ENCODE measurements around the gene SEMA4C. TPM values are rescaled to one million over a fixed set of nuclear protein-coding genes. Genes with fewer than 3 reads are reported as not detected.

The SEMA4C gene
- polyA plus RNA-seq, 2 of the 4 experiments (the other 2 are of a cell fraction) = 11.0 to 14.4 TPM

- ChIA-PET CTCF (interaction anchor here (0.6 to 5.6 kb wide), 10 partner anchors 9 to 253 kb away, joined by 3 to 123 read pairs (median 16); partner anchors contain the start of gene ANKRD36), POLR2A (interaction anchor here (2.5 kb wide), 1 partner anchor 9 kb away, joined by 30 read pairs; no protein-coding TSS in a partner anchor)
- Histone ChIP-seq H3K27ac (peak overlapping the region in 1 of 2 experiments; percentile 82; a peak in 1 of 6 replicates), H3K4me3 (no peak overlapping the region), H3K4me2 (peak overlapping the region; percentile 75; the same call in 1 of the 3 replicates), H3K9me3 (no peaks in the 10 kb centered on the region), H3K4me1 (peaks cover 36% of the 10 kb centered on the region)
- ATAC-seq (no peak), FAIRE-seq (no peak), DNase-seq (ENCODE audit: low read depth in 1 of 2, low spot score in 1 of 2) (no peak)
- 84% methylated on average over 11 of the region's 11 CpGs for WGBS (ENCODE audit: missing lambda C conversion rate)
- TF ChIP-seq SREBF2 (IDR thresholded peaks at IDR 0.05) (no peak), POLR2A (IDR thresholded peaks at IDR 0.05; ENCODE audit: low read length) (no peak), FOSL2 (IDR thresholded peaks at IDR 0.05) (no peak), FOSL2 (CRISPR knock-in tag; IDR thresholded peaks at IDR 0.05) (no peak), RAD21 (conservative IDR thresholded peaks at IDR 0.05 in 1 of 2, IDR thresholded peaks at IDR 0.05 in 1 of 2) (no peak), RCOR1 (IDR thresholded peaks at IDR 0.05; ENCODE audit: low read depth, low read length) (no peak), NR3C1 (IDR thresholded peaks at IDR 0.05) (no peak), ESRRA (IDR thresholded peaks at IDR 0.05; ENCODE audit: borderline replicate concordance, low read length) (no peak), USF2 (IDR thresholded peaks at IDR 0.05) (no peak), RFX5 (IDR thresholded peaks at IDR 0.05) (no peak), CHD2 (IDR thresholded peaks at IDR 0.05; ENCODE audit: low read length, partially characterized antibody) (no peak), HES2 (IDR thresholded peaks at IDR 0.05) (no peak), ELK1 (IDR thresholded peaks at IDR 0.05; ENCODE audit: low read depth, low read length) (no peak), EHMT2 (IDR thresholded peaks at IDR 0.05; ENCODE audit: low read depth) (no peak), ZFP36 (IDR thresholded peaks at IDR 0.05; ENCODE audit: borderline replicate concordance, partially characterized antibody) (no peak), CBX2 (IDR thresholded peaks at IDR 0.05; ENCODE audit: borderline replicate concordance, low read depth) (no peak)
Observed at GRCh38 chr2:96859099-96859649, 10.7 kb downstream of the SEMA4C start.

- Histone ChIP-seq H3K4me2 (peak within 1 kb of the TSS; percentile 90), H3K4me3 (peak within 1 kb of the TSS; percentile 63), H3K9me3 (no peaks in the 10 kb centered on the region), H3K4me1 (peaks cover 35% of the 10 kb centered on the region), H3K27ac (peak within 1 kb of the TSS; percentile 82 to 97)
- FAIRE-seq = no peak
- POLR2A ChIA-PET = interaction anchor here (0.8 to 2.5 kb wide), 11 partner anchors 8 to 308 kb away, joined by 3 to 30 read pairs (median 4); partner anchors contain the start of genes ANKRD36, CNNM3 and KANSL3
- CTCF ChIA-PET = interaction anchor here (0.5 to 5.6 kb wide), 57 partner anchors 9 to 318 kb away, joined by 3 to 123 read pairs (median 4); partner anchors contain the start of genes ANKRD23 and ANKRD36
- DNase-seq (ENCODE audit: low read depth in 1 of 2, low spot score in 1 of 2) = peak; percentile 87 to 98
- 0% methylated on average over 15 of the region's 81 CpGs for WGBS (ENCODE audit: missing lambda C conversion rate)
- ATAC-seq = peak; percentile 91 to 93
- TF ChIP-seq RAD21 (conservative IDR thresholded peaks at IDR 0.05 in 1 of 2, IDR thresholded peaks at IDR 0.05 in 1 of 2) (peak; percentile 75 to 93), CBX2 (IDR thresholded peaks at IDR 0.05; ENCODE audit: borderline replicate concordance, low read depth) (no peak), POLR2A (IDR thresholded peaks at IDR 0.05; ENCODE audit: low read length) (peak; percentile 99), JUNB (IDR thresholded peaks at IDR 0.05) (no peak), HES2 (IDR thresholded peaks at IDR 0.05) (no peak), CTCF (IDR thresholded peaks at IDR 0.05) (peak; percentile 80), FOSL2 (IDR thresholded peaks at IDR 0.05) (no peak), FOSL2 (CRISPR knock-in tag; IDR thresholded peaks at IDR 0.05) (no peak), SMC3 (IDR thresholded peaks at IDR 0.05) (peak; percentile 88), PHF8 (IDR thresholded peaks at IDR 0.05; ENCODE audit: borderline replicate concordance, low read depth) (peak; percentile 94), BHLHE40 (IDR thresholded peaks at IDR 0.05; ENCODE audit: low read depth, low read length) (no peak), NPAS2 (CRISPR knock-in tag; IDR thresholded peaks at IDR 0.05; ENCODE audit: borderline replicate concordance) (no peak), BCL3 (IDR thresholded peaks at IDR 0.05) (0 out of 3 replicates have a peak, but pooled peaks have one; percentile 58), CBX8 (IDR thresholded peaks at IDR 0.05) (no peak), GATA3 (IDR thresholded peaks at IDR 0.05; ENCODE audit: borderline replicate concordance) (no peak)
Observed at GRCh38 chr2:96857667-96858372, 12.1 kb downstream of the SEMA4C start, which contains the start of gene ANKRD39. TSS of gene ANKRD39 (minus strand) at chr2:96858016. CDS start at chr2:96857987, 29 bp downstream.
